Activated CD4-positive, alpha-beta T cell treated with anti-CD3 and anti-CD28 coated beads for 48 hours (primary cell): ENCODE data around the gene KRTAP10-2.
"Not testable (repeated sequence)": the region's sequence is repeated elsewhere in the genome, so short reads cannot be mapped to it uniquely, and the experiment has no call there.

Source experiments
- DNase-seq: peaks from one replicate; pipeline ENCODE4 v3.0.0-alpha.2; 2020

The KRTAP10-2 gene

DNA sequence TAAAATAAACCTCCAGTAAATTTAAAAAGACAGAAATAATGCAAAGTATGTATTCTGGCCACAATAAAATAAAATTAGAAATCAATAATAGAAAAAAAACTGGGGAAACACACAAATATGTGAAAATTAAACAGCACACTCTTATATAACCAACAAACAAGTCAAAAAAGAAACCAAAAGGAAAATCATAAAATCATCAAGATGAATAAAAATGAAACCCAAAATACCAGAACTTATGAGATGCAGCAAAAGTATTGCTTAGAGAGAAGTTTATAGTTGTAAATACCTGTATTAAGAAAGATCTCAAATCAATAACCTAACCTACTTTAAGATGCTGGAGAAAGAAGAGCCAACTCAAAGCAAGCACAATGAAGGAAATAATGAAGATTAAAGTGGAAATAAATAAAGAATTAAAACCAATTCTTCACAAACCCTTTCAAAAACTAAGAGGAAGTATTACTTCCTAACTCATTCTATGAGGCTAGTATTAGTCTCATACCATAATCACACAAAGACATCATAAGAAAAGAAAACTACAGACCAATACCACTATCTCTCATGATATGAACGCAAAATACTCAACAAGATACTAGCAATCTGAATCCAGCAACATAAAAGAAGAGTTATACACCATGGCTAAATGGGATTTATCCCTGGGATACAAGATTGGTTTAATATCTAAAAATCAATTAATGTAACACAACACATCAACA lies 13.7 kb upstream of the KRTAP10-2 start:
- DNase-seq, result no peak

GRCh38 chr21:44564099-44564498 lies 12.8 kb upstream of the KRTAP10-2 start:
- DNase-seq, result no peak

- no peak for DNase-seq
Measured at GRCh38 chr21:44558695-44559094, 7.4 kb upstream of the KRTAP10-2 start, which contains the start of gene KRTAP10-3. Gene KRTAP10-3, minus strand, starts transcription at chr21:44558795. Its CDS starts 80 bp downstream, at chr21:44558715.

DNA sequence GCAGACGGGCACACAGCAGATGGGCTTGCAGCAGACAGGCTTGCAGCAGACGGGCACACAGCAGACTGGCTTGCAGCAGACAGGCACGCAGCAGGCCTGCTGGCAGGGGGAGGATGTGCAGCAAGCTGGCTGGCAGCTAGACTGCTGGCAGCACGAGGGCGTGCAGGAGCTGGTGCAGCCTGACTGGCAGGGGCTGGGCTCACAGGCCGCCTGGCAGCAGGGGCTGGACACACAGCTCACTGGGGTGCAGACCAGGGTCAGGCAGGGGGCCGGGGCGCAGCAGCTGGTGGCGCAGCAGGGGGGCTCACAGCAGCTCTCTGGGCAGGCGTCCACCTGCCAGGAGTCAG lies 7.0 kb upstream of the KRTAP10-2 start:
- DNase-seq, result not testable (repeated sequence)

DNA sequence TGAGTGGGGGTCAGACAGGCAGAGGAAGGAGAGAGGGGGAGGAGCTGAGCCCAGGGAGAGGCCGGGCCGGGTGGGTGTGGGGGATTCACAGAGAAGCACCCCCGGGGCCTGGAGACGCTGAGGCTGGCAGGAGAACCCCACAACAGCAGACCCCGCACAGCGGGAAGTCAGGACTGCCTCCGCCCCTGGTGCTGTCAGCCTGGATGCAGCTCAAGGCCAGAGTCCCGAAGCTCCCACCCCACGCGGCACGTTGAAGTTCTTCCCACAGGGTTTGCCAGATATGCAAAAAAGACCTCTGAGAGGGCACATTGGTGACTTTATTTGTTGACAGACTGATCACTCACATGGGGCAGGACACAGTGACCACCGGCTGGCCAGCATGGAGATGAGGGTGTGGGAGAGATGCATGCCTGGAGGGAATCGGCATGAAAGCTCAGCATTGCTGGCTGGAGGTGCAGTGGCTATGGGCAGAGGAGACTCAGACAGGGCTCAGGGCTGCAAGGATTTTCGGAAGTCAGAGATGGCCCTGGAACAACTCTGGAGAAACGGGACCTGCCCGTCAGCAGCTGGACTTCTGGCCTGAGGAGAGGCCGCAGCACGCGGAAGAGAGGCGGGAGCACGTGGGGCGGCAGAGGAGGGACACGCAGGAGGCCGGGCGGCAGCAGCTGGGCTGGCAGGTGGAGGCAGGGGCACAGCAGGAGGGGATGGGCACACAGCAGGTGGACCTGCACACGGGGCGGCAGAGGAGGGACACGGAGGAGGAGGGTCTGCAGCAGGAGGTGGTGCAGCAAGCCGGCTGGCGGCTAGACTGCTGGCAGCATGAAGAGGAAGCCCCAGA lies 6.4 kb upstream of the KRTAP10-2 start:
- no peak for DNase-seq

DNA sequence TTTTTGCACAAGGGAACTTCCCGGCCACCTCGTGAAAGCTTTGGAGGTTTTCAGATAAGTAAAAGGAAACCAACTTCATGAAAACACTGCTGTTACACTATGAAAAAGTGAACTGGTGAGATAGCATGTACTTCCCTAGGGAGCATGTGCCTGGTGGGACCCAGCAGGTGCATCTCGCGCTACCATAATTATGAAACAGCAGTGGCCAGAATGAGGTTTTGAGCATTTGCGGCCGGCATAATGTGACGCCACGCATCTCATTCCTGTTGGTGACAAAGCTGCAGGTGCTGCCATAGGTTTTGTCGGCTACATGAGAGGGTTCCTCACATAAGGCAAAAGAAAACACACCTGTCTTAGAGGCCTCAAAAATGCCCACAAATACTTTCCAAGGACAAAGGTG lies 5.6 kb upstream of the KRTAP10-2 start:
- no peak for DNase-seq

DNA sequence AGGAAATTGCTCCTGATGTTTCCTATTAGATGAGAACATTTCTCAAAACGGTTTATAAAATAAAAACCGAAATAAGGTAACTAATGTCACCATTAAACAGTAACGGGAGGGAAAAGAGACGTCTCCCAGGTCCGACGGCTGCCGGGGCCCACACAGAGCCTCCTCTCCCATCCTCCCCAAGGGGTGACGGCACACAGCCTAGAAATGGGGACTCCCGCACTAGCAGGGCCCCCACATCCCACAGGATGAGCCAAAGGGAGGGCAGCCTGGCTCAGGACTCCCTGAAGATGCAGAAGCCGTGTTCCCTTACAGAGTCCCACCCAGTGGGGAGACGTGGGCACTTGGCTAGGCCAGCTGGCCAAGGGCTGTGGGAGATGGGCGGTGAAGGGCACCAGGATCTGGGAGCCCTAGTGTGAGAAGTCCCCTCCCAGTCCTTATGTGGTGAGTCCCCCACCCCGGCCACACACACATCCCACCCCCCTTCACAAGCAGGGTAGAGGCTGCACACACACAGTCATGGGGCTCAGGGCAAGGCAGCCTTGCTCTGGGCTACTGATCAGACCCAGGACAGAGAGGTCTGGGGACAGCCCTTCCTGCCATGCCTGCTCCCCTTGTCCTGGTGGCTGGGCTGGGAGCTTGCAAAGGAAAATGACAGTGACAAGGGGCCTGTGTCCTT lies 4.0 kb upstream of the KRTAP10-2 start:
- no peak for DNase-seq

DNA sequence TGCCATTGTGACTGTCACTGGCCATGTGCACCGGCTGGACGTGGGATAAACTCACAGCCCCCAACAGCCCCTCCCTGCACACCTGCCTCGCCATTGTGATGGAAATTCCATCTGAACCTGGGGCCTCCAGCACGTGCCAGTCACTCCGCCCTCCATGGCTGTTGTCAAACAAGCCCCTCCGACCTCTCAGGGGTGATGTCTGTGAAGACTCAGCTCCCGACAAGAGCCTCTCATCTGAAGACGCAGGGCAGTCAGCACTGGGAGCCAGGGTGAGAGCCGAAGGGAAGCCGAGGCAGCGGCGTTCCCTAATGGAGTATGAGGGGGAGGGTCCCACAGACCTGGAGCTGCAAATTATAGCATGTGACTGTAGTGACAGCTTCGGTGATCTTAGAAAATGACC lies 1.4 kb upstream of the KRTAP10-2 start:
- DNase-seq, result no peak

DNA sequence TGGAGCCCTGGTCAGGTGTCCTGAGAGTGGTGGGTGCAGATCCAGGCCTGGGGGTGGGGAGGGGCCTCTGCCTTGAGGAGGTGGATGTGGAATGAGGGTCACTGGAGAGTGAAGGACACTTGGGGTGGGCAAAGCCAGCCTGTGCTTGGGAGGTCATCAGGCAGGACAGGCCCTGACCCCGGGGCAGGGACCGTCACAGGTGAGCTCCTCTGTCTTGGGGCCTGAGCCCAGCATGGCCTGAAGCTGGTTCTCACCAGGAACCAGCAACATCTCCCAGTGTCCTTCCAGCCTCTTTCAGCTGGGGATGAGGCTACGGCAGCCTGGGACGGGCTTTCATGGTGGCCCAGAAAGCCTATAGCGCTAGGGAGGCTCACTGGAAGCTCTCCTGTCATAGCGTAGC lies 831 bp upstream of the KRTAP10-2 start:
- no peak for DNase-seq

DNA sequence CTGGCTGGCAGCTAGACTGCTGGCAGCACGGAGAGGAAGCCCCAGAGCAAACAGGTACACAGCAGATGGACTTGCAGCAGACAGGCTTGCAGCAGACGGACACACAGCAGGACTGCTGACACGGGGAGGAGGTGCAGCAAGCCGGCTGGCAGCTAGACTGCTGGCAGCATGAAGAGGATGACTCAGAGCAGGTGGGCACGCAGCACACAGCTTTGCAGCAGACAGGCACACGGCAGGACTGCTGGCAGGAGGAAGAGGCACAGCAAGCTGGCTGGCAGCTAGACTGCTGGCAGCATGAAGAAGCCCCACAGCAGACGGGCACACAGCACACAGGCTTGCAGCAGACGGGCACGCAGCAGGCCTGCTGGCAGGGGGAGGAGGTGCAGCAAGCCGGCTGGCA lies 498 bp downstream of the KRTAP10-2 start:
- no peak for DNase-seq

- not testable (repeated sequence) for DNase-seq
Measured at GRCh38 chr21:44550285-44550684, 1.0 kb downstream of the KRTAP10-2 start.

DNA sequence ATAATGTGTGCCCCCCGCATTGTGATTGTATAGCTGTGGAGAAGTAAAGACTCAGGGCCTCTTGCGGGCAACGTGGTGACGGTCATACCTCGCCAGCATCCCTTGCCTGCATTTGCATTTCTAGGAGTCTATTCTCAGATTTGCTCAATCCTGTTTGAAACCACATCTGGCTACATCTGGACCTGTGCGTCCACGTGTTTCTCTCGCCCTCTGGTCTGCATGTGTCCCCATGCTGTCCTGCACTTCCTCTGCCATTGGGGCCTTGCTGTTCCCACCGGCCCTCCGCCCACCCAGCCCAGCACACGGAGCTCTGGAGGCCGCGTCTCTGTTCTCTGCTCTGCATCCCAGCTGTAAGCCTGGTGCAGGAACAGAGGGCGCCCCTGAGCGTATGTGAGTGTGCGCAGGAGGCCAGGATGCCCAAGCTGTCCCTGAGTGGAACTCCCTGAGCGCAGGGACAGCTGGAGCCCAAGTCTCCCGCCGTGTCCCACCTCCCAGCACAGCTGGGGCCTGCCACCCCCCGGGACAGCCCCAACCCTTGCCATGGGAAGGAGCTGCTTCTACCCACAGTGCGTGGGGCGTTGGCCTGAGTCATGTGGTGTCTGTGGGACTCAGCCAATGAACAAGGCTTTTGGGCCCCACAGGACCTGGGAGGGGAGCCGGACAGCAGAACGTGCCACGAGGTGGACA lies 1.6 kb downstream of the KRTAP10-2 start:
- DNase-seq, result no peak

- DNase-seq, result no peak
Measured at GRCh38 chr21:44548922-44549321, 2.4 kb downstream of the KRTAP10-2 start.

GRCh38 chr21:44548381-44548780 lies 2.9 kb downstream of the KRTAP10-2 start:
- no peak for DNase-seq

DNA sequence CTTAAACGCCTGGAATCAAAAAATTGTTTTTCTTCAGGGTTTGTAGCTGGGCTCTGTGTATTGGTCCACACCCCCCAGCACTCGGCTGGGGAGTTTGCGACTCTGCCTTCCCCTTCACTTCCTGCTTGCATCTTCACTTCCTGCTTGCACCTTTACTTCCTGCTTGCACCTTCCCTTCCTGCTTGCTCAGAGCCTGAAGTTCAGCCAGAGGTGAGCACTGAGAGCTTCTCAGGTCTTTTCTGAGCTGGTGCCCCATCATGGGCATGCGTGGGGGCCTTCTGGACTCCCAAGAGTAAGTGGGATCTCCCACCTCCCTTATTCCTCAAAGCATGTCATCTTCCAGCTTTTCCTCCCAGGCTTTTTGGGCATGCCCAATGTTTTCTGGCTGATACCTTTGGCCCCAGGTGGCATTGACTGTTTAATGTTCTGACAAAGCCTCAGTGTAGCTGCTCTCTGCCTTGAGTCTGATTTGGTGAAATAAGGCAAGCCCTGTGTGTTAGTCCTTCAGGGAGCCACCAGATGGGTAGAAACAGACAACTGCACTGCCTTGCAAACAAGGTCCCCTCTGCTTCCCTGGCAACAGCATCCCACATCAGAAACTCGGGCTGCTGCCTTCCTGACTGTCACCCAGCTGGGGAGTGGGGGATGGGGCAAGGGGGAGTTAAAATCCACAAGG lies 3.5 kb downstream of the KRTAP10-2 start:
- peak; percentile 25 for DNase-seq

DNA sequence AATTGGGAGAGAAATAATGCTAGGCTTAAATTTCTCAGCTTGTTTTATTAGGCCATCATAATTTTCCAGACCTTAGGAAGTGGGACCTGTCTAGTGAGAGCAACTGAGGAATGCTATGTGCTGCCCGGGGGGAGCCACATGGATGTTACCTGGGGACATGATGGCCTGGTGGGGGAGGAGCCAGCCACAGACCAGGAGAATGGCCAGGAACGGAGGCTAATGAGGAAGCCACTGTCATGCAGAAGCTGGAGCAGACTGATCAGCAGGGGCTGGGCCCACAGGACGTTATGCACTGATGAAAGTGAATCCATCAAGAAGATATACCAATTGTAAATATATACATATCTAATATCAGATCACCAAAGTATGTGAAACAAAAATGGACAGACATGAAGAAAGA lies 6.7 kb downstream of the KRTAP10-2 start:
- no peak for DNase-seq

DNA sequence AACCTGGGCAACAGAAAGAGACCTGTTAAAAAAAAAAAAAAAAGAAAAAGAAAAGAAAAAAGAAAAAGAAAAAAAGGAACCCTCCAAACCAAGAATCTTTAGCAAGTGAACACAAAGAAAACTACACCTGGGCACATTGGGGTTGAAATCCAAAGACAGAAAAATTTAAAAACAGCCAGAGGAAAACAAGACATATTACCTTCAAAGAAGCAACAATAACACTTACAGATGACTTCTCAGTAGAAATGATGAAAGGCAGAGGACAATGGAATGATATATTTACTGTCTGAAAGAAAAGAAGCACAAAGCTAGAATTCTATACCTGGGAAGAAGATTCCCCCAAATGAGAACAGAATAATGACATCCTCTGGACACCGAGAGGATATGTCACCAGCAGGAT lies 8.6 kb downstream of the KRTAP10-2 start:
- DNase-seq, result no peak

- DNase-seq, result no peak
Measured at GRCh38 chr21:44540741-44541288, 10.5 kb downstream of the KRTAP10-2 start.

- DNase-seq, result no peak
Measured at GRCh38 chr21:44539991-44540666, 11.2 kb downstream of the KRTAP10-2 start, which contains the start of gene KRTAP10-1. Gene KRTAP10-1, minus strand, starts transcription at chr21:44540195. Its CDS starts 45 bp downstream, at chr21:44540150.

DNA sequence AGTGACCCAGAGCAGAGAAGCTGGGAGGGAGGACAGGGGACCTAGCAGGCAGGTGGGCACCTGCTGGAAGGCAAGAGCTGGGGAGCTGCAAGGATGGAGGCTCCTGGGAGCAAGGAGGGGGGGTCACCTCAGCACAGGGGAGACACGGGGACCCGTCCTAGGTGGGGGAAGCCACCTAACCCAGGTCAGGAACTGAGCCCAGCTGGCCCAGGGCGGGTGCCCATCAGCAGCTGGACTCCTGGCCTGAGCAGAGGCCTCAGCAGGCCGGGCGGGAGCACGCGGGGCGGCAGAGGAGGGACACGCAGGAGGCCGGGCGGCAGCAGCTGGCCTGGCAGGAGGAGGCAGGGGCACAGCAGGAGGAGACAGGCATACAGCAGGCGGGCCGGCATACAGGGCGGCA lies 12.3 kb downstream of the KRTAP10-2 start:
- no peak for DNase-seq
